Left ventricle myocardium inferior (tissue), 1 donor: ENCODE measurements around the gene ATP11A. TPM values are rescaled to one million over a fixed set of nuclear protein-coding genes. Genes with fewer than 3 reads are reported as not detected.

Source experiments
- DNase-seq: peaks from one replicate; pipeline ENCODE4 v3.0.0-alpha.2; 2020
- H3K27ac ChIP-seq: fragments of 200-600 bp; replicated peaks from 2 replicates; pipeline ENCODE4 v1.8.0; 2021
- H3K27me3 ChIP-seq: fragments of 200-600 bp; 2 replicates; pipeline ENCODE4 v1.8.0; 2021; ENCODE audit warnings: low read depth
- H3K36me3 ChIP-seq: fragments of 200-600 bp; 2 replicates; pipeline ENCODE4 v1.8.0; 2021
- H3K4me1 ChIP-seq: fragments of 200-600 bp; 2 replicates; pipeline ENCODE4 v1.8.0; 2021
- H3K4me3 ChIP-seq: fragments of 200-600 bp; 2 replicates; pipeline ENCODE4 v1.8.0; 2021; ENCODE audit warnings: mild to moderate bottlenecking, moderate library complexity
- H3K9me3 ChIP-seq: fragments of 200-600 bp; replicated peaks from 2 replicates; pipeline ENCODE4 v1.8.0; 2021
- intact Hi-C: fragments of 100-400 bp; cut with micrococcal nuclease; formaldehyde crosslinking; loops from one replicate; pipeline ENCODE4 v1.11.0; 2022
- total RNA-seq: library from RNA; stranded (reverse); fragmentation: NEBNext Ultra II Directional; extraction: Animal tissue kit (Norgen Biotek cat#: 25700); gene quantifications from one replicate; pipeline ENCODE4 v1.2.1, GENCODE V29; 2021
- TF ChIP-seq, protein P1 (sequence below): fragments of 200-600 bp; IDR thresholded peaks from 2 replicates; pipeline ENCODE4 v1.8.0; 2021; ENCODE audit warnings: antibody characterized with exemption, mild to moderate bottlenecking, borderline replicate concordance
- donor health status: DM: no; HTN: yes; CAD: no; lungs with severe emphysema.

ATP11A gene
- total RNA-seq, 1 donor from 2014 or later: 106 TPM

DNA sequence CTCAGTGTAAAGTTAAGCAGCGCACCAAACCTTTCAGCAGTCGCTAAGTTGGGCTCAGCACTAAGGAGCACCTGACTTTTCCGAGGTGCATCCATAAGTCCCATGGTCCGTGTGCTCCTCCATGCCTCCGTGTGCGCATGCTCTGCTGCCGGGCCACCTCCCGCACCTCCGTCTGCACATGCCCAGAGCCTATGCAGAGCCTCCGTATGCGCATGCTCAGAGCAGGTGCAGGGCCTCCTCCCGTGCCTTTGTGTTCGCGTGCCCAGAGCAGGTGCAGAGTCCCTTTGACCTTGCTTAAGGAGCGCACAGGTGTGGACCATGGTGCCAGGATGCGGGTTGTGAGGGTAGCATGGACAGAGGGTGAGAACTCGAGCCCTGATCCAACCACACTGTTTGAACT is 46.0 kb downstream of the ATP11A start:
- H3K4me1 ChIP-seq: peaks cover 72% of the 10 kb centered on the region
- H3K9me3 ChIP-seq: no peaks in the 10 kb centered on the region
- TF ChIP-seq, protein P1, sequence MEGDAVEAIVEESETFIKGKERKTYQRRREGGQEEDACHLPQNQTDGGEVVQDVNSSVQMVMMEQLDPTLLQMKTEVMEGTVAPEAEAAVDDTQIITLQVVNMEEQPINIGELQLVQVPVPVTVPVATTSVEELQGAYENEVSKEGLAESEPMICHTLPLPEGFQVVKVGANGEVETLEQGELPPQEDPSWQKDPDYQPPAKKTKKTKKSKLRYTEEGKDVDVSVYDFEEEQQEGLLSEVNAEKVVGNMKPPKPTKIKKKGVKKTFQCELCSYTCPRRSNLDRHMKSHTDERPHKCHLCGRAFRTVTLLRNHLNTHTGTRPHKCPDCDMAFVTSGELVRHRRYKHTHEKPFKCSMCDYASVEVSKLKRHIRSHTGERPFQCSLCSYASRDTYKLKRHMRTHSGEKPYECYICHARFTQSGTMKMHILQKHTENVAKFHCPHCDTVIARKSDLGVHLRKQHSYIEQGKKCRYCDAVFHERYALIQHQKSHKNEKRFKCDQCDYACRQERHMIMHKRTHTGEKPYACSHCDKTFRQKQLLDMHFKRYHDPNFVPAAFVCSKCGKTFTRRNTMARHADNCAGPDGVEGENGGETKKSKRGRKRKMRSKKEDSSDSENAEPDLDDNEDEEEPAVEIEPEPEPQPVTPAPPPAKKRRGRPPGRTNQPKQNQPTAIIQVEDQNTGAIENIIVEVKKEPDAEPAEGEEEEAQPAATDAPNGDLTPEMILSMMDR: no peak
- no peak for DNase-seq
- H3K27me3 ChIP-seq: no peaks in the 10 kb centered on the region
- no peaks in the 10 kb centered on the region for H3K36me3 ChIP-seq
- H3K4me3 ChIP-seq: peak overlapping the region; percentile 3
- H3K27ac ChIP-seq: peak overlapping the region; percentile 65
- intact Hi-C loops: no loop called here

DNA sequence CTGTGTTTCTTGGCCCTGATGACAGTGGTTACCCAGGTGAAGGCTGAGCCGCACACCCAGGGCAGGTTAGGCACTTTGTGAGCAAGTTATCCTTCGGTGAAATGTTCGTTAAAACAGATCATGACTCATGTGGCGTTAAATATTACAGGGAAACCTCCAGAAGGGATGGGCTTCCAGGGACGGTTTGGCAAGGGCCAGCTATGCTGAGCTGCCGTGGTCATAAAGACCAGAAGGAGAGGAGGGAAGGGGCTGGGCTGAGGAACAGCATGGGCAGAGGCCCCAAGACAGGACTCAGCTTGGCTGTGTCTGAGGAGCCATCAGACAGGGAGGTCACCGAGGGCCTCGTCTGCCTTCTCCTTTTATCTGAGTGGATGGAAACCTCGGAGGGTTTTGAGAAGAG is 47.5 kb downstream of the ATP11A start:
- Histone ChIP-seq H3K36me3 (no peaks in the 10 kb centered on the region), H3K9me3 (no peaks in the 10 kb centered on the region), H3K27me3 (no peaks in the 10 kb centered on the region), H3K4me1 (peaks cover 72% of the 10 kb centered on the region), H3K27ac (no peak overlapping the region), H3K4me3 (no peak overlapping the region)
- TF ChIP-seq, protein P1: no peak
- intact Hi-C loops: no loop called here
- no peak for DNase-seq

DNA sequence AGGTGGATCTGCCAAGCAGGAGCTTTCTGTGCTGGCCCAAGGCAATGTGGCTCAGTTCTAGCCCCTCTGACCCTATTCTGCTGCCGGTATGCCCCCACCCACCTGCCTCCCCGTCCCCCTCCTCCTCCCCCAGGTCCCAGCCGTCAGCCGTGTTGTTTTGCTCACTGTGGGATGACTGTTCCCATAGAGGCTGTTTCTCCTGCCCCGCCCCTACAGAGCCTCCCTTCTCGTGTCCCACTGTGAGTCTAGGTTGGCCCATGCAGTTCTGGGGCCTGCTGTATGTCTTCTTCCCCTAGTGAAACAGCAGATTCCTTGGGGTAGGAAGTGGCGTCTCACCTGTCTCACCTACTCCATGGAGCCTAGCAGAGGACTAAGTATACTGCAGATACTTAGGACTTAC is 48.8 kb downstream of the ATP11A start:
- peaks cover 70% of the 10 kb centered on the region for H3K4me1 ChIP-seq

DNA sequence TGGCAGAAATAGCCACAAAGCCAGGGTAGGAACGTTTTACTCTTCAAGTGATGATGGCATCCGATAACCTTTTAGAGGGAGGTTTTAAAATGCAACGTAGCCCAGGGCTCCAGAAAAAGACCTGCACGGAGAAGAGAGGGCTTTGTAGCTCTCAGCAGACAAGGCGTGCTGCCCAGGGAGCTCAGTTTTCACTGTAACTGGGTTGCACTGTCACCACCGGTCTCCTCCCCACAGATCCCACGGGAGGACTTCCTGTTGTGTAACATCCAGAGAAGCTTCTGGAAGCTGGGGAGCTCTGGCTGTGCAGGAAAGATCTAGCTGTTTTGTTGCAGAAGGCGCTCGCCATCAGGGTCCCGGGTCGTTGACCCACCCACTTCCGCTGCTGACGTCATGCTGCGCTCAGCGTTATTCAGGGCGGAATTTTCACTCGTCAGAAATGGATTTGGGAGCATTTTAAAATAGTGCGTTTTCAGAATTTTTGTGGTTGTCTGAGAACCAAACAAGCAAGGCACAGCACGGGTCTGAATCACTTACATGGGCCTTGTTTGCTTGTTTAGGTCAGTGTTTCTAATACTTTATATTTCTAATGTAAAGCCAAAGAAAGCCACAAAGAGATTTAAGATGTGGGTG is 50.8 kb downstream of the ATP11A start:
- no peaks in the 10 kb centered on the region for H3K9me3 ChIP-seq
- intact Hi-C loops: no loop called here
- no peaks in the 10 kb centered on the region for H3K36me3 ChIP-seq
- peak; percentile 85 for DNase-seq
- peak overlapping the region; percentile 88 for H3K27ac ChIP-seq
- H3K4me1 ChIP-seq: peaks cover 66% of the 10 kb centered on the region
- H3K27me3 ChIP-seq: no peaks in the 10 kb centered on the region
- TF ChIP-seq, protein P1: no peak
- H3K4me3 ChIP-seq: peak overlapping the region; percentile 49

More for the DNA sequence above, 48.8 kb downstream of the ATP11A start:
- TF ChIP-seq, protein P1: no peak
- Histone ChIP-seq H3K36me3 (no peaks in the 10 kb centered on the region), H3K9me3 (no peaks in the 10 kb centered on the region), H3K27me3 (no peaks in the 10 kb centered on the region), H3K27ac (no peak overlapping the region), H3K4me3 (no peak overlapping the region)
- DNase-seq: no peak
- intact Hi-C loops: no loop called here

GRCh38 chr13:112741185-112741755 is 51.4 kb downstream of the ATP11A start:
- peak overlapping the region; percentile 49 for H3K4me3 ChIP-seq

More at GRCh38 chr13:112741185-112741755, 51.4 kb downstream of the ATP11A start:
- Histone ChIP-seq H3K27me3 (no peaks in the 10 kb centered on the region), H3K4me1 (peaks cover 59% of the 10 kb centered on the region), H3K36me3 (no peaks in the 10 kb centered on the region), H3K27ac (peak overlapping the region; percentile 88), H3K9me3 (no peaks in the 10 kb centered on the region)
- no peak for DNase-seq
- TF ChIP-seq, protein P1: no peak
- intact Hi-C loops: no loop called here
